HG03175 (cell line): ENCODE data around the gene TCF12.
A peak's percentile ranks its signal among the peaks of the same experiment; 100 is the strongest.

Experiments used
- ATAC-seq: cut with Tn5 transposase; IDR thresholded peaks from one replicate; pipeline ENCODE4 v1.9.1; 2021; ENCODE audit warnings: mild to moderate bottlenecking, moderate library complexity; ENCODE audit not compliant: unreplicated experiment

Gene TCF12

DNA sequence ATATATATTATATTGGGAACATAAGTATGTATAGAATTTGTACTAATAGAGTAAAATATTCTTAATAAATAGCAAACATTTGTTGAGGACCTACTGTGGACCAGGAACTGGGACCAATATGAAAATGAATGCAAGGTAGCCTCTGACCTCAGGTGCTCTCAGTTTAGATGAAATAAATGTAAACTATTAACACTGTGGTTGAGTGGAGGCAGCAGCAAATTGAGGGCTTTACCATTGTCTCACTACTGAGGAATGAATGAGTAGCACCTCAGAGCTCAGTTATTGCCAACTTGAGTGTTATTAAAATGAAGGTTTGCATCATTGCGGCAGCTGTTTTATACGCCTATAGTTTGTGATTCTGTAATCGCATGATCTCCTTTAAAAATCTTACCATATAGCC is 366.9 kb downstream of the TCF12 start:
- ATAC-seq, result peak; percentile 51

DNA sequence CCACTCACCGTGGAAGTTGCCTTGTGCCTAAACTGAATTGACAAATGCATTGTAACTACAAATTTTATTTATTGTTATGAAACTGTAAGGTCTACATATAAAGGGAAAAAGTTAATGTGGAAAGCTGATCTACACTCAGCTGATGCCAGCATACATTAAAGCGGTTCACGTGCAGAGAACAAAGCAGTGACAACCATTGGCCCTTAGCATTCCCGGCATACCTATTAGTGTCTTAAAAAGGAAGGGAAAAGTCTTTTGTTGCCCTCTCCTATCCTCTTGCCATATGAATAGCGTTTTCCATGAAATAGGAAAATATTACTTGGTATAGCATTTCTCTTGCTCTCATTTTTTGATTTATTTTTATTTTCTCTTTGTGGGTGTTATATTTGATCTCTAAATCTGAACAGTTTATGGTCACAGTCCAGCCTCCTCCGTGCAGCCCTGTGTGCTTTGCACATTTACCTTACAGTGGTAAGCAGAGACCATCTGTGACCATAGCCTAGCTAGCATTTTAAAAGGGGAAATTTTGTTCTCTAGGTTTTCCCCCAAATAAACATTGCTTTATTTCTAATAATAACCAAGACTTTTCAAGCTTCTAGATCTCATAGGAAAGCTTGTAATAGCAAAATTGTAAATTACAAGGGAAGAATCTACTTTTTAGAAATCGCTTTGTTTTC is 368.1 kb downstream of the TCF12 start:
- no peak for ATAC-seq

DNA sequence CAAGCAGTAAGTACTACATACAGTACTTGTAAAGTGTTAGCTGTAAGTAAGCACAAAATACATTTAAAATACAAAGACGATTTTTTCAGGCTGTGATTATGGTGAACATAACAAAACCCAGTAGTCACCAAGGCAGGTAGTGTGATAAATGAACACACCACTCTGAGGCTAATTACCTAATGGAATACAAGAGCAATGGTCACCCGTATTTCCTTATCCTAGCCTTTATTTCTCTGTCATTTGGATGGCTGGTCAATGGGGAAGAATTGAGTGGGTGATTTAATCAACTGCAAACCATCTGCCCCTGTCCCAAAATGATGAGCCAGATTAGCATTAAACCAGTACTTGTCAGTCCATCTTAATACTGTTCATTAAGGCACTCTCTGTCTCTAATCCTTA is 368.7 kb downstream of the TCF12 start:
- ATAC-seq, result no peak

DNA sequence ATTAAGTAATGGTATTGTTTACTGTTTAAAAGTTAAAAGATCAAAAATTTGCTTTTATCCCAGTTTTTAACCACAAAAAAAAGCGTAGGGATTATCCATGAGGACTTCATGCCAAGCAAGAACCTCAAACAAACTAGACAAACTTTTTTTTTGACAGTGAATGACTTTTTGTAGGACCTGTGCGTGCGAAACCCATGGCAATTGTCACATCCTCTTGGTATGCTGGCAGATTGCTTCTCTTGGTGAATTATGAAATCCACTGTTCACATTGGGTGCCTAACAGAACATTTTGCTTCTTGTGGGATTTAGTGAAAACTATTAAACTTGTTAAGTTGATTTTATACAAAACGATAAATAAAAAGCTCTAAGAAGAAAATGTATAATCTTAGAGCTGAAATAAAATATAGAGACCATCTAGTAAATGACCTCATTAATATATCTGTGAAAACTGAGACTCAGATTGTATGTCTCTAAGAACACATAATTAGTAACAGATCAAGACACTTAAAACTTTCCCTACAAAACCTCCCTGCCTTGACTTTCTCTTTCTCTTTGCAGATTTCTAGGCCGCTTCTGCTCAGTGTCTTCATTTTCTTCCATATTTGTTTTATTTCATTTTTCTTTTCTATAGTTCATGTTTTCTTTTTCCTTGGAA is 370.6 kb downstream of the TCF12 start:
- ATAC-seq, result no peak

DNA sequence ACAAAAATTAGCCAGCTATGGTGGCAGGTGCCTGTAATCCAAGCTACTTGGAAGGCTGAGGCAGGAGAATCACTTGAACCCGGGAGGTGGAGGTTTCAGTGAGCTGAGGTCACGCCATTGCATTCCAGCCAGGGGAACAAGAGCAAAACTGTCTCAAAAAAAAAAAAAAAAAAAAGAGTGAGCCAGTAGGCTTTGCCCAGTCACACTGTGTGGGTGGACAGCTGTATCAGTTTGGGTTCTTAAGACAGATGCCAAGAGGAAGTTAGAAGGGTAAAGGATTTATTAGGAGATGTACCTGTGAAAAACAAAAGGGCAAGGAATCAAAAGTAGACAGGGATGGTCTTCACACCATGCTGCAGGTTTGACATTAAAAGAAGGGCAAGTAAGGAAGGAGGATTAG is 371.7 kb downstream of the TCF12 start:
- ATAC-seq, result no peak

DNA sequence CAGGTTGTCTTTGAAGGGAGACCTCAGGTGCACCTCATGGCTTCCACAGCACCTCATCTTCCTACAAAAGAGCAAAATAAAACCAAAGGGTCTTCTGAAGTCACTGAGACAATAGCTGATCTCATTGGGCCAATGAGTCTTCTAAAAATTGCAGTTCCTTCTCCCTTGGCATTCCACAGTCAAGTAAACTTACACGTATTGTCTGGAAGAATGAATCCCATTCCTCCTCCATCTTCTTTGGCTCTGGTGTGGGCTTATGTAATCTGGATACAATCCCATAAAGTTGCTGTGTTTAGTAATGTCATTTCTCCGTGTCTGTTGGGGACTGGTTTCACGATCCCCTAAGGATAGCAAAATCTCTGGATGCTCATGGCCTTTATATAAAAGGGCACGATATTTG is 372.4 kb downstream of the TCF12 start:
- no peak for ATAC-seq

DNA sequence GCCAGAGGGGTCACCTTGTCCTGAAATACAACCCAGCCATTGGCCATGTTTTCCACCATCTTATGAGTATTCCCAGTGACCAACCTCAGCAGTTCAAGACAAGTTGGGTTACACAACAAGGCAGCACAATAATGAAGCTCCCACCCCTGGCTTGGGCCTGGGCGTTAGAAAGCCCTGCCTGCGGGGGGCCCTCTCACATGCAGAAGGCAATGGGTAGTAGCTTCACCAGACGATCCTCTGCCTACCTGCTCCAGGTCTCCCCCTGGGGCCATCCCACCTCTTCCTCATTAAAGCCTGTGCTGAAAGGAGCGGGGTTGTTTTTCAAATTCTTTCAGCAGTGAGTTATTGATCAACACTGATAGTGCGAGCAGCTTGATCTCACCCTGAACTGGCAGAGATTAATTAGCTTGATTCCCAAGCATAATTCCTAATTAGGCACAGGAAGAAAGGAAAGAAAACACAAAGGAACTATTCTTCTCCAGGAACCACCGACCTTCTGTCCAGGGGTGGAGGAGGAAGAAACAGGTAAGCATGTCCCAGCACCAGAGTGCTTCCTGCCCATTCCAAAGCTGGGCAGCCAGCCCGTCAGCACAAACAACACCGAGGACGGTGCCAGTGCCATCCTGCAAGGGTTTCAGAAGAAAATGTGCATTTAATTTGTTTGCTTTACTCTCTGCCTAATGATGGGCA is 378.2 kb downstream of the TCF12 start:
- no peak for ATAC-seq

DNA sequence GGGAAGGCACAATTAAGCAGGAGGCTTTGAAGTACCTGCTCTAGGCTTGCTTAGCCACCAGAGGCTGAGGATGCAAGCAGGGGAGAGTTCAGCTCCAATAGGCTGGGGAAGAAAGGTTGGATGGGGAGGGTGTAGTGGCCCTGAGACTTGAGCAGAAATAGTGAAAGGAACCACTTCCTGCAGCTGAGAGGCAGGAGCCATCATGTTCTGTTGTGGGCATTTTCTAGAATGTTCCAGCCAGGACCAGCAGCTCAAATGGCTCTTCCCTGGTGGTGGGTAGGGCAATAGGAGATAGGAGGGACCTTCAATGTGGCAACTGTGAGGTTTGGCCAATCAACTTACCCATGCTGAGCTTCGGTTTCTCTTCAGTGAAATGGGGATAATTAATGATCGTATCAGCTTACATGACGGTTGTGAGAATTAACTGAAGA is 378.7 kb downstream of the TCF12 start:
- no peak for ATAC-seq

DNA sequence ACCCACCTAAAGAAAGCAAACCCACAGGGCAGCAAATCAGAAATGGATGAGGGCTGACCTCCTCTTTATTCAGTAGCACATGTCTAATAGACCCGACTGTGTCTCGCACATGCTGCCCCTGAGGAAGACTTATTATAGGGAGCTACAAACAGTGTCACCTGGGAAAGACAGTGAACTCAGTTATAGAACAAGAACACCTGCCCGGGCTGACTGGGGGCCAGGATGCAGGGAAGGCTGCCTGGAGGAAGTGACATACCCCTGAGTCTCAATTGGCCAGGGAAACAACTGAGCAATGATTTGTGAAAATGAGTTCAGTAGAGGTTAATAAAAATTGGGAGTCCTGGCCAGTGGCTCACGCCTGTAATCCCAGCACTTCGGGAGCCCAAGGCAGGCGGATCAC is 379.2 kb downstream of the TCF12 start:
- no peak for ATAC-seq

DNA sequence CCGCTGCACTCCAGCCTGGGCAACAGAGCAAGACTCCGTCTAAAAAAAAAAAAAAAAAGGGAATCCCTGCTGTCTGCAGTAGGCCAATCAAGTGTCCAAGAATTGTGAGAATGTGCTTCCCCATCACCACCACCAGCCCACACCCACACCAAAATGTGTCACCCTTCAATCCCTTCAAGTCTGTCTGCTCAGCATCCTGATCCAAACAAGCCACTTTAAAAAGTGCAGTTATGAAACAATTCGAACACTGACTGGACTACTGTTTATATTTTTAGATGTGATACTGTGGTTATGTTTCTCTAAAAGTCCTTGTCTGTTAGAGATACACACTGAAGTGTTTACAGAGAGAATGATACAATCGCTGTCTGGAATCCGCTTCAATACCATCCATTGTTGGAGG is 379.8 kb downstream of the TCF12 start:
- no peak for ATAC-seq

DNA sequence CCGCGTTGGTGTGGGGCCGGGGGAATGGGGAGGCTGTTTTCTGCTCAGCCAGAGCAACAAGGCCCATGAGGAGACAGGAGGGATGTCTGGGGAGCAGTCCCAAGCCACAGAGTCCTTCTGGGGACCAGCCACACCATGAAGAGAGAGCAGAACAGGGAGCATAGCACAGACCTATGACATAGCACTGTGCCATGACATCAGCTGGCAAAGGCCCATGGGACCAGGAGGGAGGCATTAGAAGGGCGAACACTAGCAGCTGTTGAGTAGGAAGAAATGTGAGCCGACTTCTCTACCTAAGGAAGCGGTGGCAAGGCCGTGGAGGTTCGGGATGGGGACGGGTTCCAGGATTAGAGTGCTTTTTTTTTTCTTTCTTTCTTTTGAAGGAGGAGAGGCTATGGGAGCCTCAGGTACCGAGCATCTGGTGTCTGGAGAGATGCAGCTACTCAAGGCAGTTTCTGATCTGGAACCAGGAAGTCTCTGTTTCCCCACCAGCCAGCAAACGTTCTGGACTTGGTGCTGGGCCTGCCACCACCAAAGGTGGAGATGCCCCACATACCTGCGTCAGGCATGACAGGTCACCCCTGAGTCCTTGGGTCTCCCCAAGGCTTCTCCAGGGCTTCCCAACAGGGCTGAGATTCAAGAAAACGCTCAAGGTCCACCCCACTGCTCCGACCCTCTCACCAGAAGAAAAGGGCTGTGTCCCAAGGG is 380.6 kb downstream of the TCF12 start:
- no peak for ATAC-seq

DNA sequence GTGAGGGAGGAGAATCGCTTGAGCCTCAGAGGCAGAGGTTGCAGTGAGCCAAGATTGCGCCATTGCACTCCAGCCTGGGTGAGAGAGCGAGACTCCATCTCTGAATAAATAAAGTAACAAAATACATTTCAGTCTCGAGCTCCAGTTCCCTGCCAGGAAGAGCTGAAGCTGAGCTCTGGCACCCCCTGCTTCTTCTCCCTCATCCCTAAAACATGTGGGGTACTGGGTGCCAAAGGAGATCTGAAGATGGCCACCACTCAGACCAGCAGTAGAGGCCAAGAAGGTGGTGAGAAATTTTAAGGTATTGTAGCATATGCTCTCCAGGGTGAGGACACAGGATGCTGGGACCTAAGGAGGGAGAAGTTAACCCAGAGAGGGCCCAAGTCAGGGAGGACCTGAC is 382.9 kb downstream of the TCF12 start:
- ATAC-seq, result no peak

DNA sequence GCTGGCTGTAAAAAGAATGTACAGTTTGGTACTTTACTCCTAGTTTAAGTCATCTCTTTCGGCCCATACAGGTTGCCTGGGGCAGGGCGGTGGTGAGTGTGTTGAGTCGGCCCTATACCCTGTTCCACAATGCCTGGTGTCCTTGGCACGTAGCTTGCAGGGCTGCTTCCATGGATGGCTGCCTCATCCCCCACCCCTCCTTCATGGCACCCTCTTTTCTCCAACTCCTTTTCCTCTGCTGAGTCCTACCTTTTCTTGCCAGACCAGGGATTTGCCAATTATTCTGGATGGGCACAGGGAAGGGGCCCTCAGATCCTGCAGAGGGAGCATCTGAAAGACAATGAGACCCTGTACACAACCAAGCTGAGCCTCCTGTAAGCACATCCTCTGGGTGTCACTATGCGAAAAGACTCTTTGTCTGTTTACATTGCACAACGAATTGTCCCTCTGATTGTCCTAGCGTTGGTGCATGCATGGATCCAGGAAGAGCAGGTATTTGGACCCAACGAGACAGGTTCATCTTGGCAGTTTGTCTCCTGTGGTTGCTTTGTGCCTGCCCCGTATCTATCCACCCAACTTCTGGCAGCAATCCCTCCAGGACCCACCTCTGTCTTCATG is 384.3 kb downstream of the TCF12 start:
- ATAC-seq, result no peak

DNA sequence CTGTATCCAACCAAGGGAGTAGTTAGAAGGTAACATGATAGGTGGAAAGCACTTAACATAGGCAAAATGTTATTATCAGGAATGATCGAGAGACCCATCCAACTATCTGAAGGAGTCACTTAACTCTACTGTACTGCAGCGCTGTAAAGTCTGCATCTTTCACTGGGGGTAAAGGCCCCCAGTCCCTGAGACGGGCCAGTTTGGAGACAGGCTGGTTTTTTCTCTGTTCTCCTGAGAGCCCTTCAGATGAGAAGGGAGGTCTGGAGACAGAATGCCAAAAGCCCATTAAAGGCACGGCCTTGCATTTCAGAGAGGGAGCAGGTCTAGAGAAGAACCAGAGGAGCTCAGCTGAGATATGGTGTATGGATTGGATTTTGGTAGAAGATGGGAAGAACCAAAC is 386.6 kb downstream of the TCF12 start:
- no peak for ATAC-seq

DNA sequence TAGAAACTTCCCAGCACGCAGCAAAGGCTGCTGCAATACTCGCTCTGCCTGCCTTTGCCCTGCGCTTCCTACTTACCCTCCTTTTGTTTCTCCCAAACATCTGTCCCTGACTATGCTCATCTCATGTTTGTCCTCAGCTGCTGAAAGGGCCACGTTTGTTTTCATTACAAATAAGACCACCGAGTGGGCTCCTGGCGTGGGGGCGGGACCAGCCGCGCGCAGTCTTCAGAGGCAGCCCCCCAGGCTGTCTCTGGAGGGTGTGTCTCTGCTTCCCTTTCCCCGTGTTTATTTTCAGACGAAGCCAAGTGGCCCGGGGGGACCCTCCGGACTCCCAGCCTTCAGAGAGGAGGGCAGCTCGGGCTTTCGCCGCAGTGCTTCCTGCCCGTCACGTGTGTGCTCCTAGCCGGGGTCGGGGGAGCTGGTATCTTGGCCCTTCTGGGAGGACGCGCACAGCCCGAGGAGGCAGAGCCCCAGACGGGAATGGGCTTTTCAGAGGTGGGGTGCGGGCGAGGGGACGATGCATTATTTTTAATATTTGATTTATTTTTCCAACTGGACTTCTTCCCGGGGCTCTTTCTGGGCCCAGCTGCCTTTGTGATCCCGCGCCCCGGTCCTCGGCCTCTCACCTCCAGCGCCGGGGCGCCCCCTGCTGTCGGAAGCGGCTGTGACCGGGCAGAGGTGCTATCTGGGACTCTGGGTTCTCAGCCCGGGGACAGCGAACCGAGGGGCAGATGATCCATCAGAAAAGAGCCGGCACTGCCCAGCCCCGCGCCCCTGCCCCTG is 387.9 kb downstream of the TCF12 start:
- peak; percentile 69 for ATAC-seq

DNA sequence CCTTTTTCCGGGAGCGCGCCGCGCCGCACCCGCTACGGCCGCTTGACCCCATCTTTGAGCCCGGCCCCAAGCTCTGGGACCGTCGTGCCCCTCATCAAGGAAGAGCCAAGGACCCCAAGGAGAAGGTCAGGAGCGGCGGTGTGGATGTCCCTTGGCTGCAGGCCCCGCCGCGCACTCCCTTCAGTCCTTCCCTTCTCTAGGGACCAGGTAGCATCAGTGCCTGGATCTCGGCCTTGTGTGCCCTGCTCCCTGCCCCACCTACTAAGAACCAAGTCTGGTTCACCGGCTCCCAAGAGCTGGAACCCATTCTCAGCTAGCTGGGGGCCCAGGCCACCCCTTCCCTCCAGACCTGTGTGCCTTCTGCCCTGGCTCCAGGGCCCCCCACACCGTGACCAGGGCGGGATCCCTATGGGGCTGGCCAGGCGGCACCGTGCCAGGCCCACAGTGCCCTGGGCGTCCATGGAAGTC is 388.5 kb downstream of the TCF12 start:
- ATAC-seq, result no peak

DNA sequence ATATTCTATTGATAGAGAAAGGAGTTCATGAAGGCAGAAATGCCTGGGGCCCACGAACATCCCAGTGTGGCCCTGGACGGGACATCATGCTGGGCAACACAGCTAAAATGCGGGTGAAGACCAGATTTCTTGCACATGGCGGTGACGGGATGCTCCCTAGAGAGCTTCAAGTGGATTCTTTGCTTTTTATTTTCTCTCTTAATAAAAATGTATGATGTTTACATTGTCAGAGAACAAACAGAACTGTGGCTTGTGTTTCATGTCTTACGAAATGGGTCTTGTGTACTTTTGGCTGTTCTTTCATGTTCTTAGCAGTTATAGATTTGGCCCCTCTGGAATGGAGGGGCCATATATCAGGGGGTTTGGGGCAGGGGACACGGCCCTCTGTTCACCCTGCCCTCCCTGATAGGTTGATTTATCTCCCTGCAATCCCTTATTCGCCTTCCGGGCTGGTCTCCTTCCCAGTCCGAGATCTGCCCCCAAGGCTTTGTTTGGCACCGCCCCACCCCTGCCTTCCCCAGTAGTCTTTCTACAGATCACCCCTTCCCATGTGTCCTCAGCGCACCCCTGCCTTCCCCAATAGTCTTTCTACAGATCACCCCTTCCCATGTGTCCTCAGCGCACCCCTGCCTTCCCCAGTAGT is 389.2 kb downstream of the TCF12 start:
- no peak for ATAC-seq

DNA sequence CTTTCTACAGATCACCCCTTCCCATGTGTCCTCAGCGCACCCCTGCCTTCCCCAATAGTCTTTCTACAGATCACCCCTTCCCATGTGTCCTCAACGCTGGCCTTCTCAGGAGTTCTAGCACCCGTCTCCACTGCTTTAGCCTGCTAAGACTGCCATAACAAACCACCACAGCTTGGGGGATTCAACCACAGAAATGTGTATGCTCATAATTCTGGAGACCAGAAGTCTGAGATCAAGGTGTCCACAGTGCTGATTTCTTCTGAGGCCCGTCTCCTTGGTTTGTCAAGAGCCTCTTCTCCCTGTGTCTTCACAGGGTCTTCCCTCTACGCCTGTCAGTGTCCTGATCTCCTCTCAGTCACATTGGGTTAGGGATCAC is 389.7 kb downstream of the TCF12 start:
- no peak for ATAC-seq

DNA sequence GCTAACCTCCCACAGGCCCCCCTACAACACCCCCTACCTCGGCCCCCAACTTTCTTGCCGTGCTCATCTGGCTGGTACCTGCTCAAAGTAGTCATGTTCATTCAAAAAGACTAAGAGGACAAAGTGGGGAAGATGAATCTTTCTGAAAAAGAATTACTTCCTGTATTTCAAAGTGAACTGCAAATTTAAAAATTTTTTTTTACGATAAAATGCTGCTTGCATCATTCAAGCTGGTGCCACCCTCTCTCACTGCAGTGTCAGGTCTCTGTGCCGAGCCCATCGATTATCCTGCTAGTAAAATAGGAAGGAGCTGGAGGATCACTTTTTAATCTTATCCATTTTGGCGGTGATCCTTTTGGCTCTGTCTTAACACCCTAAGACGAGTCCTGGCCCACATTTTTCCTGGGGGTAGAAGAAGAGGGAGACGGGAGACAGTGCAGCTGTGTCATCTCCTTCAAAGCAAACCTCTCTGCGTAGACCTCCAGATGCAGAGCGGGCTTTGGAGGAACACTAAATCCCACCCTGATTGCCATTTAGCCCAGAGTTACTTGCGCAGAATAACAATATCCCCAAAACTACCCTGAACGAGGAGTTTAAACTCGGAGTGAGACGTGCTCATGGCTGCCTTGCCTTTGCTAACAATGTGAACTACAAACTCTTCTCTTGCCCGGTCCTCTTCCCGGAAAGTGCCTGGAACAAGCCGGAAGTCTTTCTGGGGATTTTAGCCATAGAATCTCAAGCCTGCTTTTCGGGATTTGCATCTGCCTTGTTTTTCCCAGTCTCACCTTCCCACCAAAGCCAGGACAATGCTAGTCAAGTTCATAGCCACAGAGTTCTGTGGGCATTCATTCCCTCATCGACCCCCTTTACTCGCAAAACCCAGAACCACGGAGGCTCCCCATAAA is 391.7 kb downstream of the TCF12 start:
- ATAC-seq, result no peak
